Measurements from ENCODE around the gene CRISPLD2.

GRCh38 chr16:84884246-84884595 is 64.4 kb downstream of the CRISPLD2 start:
- TF ChIP-seq, protein P1, sequence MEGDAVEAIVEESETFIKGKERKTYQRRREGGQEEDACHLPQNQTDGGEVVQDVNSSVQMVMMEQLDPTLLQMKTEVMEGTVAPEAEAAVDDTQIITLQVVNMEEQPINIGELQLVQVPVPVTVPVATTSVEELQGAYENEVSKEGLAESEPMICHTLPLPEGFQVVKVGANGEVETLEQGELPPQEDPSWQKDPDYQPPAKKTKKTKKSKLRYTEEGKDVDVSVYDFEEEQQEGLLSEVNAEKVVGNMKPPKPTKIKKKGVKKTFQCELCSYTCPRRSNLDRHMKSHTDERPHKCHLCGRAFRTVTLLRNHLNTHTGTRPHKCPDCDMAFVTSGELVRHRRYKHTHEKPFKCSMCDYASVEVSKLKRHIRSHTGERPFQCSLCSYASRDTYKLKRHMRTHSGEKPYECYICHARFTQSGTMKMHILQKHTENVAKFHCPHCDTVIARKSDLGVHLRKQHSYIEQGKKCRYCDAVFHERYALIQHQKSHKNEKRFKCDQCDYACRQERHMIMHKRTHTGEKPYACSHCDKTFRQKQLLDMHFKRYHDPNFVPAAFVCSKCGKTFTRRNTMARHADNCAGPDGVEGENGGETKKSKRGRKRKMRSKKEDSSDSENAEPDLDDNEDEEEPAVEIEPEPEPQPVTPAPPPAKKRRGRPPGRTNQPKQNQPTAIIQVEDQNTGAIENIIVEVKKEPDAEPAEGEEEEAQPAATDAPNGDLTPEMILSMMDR (IDR thresholded peaks at IDR 0.05), result no peak
- no peak for TF ChIP-seq POLR2A (IDR thresholded peaks at IDR 0.05)

Data from body of pancreas (tissue), 4 donors.